Activated CD4-positive, alpha-beta T cell treated with anti-CD3 and anti-CD28 coated beads, Interleukin-2, amount 10 ng/mL, durations not matched to agents 7 days and 5 days (primary cell): ENCODE measurements around the gene RIC3. TPM values are rescaled to one million over a fixed set of nuclear protein-coding genes. Genes with fewer than 3 reads are reported as not detected.

Experiments
- CTCF ChIA-PET: fragments of 350-600 bp; sonication (Branson Sonifier 250); formaldehyde crosslinking; loops from one replicate; lab custom pipeline; 2021; ENCODE audit warnings: antibody characterized with exemption; lab: Charles Lee
- POLR2A ChIA-PET: fragments of 350-600 bp; sonication (Branson Sonifier 250); formaldehyde crosslinking; loops from one replicate; lab custom pipeline; 2021; ENCODE audit warnings: antibody characterized with exemption; lab: Charles Lee
- DNase-seq: peaks from one replicate; pipeline ENCODE4 v3.0.0-alpha.2; 2020
- H3K27ac Mint-ChIP-seq: one replicate; pipeline ENCODE4 v1.8.0; 2021; ENCODE audit warnings: mild to moderate bottlenecking, moderate library complexity, mixed read lengths
- H3K27me3 Mint-ChIP-seq: one replicate; pipeline ENCODE4 v1.8.0; 2021; ENCODE audit warnings: mixed read lengths
- H3K36me3 Mint-ChIP-seq: one replicate; pipeline ENCODE4 v1.8.0; 2021; ENCODE audit warnings: low read depth, mixed read lengths
- H3K4me1 Mint-ChIP-seq: one replicate; pipeline ENCODE4 v1.8.0; 2021; ENCODE audit warnings: mixed read lengths
- H3K4me3 Mint-ChIP-seq: one replicate; pipeline ENCODE4 v1.8.0; 2021; ENCODE audit warnings: mild to moderate bottlenecking, moderate library complexity, mixed read lengths
- H3K9me3 Mint-ChIP-seq: one replicate; pipeline ENCODE4 v1.8.0; 2021; ENCODE audit warnings: mixed read lengths
- total RNA-seq, 2 experiments: library from RNA; stranded (reverse); gene quantifications; one replicate each; pipeline ENCODE4 v1.2.3, GENCODE V29; 2021

RIC3 gene
- total RNA-seq, 2 experiments from 2014 or later: 16.9 to 20.1 TPM

GRCh38 chr11:8066036-8066910 is 102.6 kb downstream of the RIC3 start:
- H3K4me1 Mint-ChIP-seq: no peaks in the 10 kb centered on the region
- CTCF ChIA-PET: interaction anchor here (0.7 kb wide), 1 partner anchor 14 kb away, joined by 4 read pairs; no protein-coding TSS in a partner anchor
- no peak for DNase-seq
- no peak overlapping the region for H3K4me3 Mint-ChIP-seq
- POLR2A ChIA-PET: no interaction called here
- H3K36me3 Mint-ChIP-seq: no peaks in the 10 kb centered on the region
- H3K27me3 Mint-ChIP-seq: peaks cover 3% of the 10 kb centered on the region
- H3K27ac Mint-ChIP-seq: no peak overlapping the region
- H3K9me3 Mint-ChIP-seq: no peaks in the 10 kb centered on the region

DNA sequence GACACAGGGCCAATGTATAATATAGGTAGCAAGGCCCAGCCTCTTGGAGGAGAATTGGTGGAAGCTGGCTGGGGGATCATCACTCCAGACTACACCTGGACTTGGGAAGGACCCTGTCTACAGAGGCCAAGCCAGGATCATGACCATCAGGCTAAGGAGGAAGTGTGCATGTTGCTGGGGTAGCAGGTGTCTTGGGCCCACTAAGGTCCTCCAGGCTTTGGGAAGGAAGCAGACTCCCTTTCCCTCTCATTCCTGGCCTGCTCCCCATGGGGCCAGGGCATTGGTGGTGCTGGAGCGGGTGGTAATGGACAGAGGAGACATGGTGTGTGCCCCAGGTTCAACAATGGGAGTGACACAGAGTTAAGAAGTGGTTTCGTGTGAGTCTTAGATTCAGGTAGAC is 103.8 kb downstream of the RIC3 start:
- H3K9me3 Mint-ChIP-seq: no peaks in the 10 kb centered on the region
- peaks cover 3% of the 10 kb centered on the region for H3K27me3 Mint-ChIP-seq
- no peaks in the 10 kb centered on the region for H3K36me3 Mint-ChIP-seq
- ChIA-PET POLR2A (no interaction called here), CTCF (no interaction called here)
- DNase-seq: no peak
- no peak overlapping the region for H3K4me3 Mint-ChIP-seq
- H3K4me1 Mint-ChIP-seq: no peaks in the 10 kb centered on the region
- no peak overlapping the region for H3K27ac Mint-ChIP-seq

- ChIA-PET POLR2A (no interaction called here), CTCF (no interaction called here)
- H3K4me1 Mint-ChIP-seq: peaks cover 2% of the 10 kb centered on the region
- H3K36me3 Mint-ChIP-seq: no peaks in the 10 kb centered on the region
- DNase-seq: no peak
- H3K27ac Mint-ChIP-seq: no peak overlapping the region
- H3K9me3 Mint-ChIP-seq: no peaks in the 10 kb centered on the region
- H3K27me3 Mint-ChIP-seq: peaks cover 1% of the 10 kb centered on the region
- H3K4me3 Mint-ChIP-seq: no peak overlapping the region
These were observed 105.5 kb downstream of the RIC3 start for GRCh38 chr11:8063324-8063723.

DNA sequence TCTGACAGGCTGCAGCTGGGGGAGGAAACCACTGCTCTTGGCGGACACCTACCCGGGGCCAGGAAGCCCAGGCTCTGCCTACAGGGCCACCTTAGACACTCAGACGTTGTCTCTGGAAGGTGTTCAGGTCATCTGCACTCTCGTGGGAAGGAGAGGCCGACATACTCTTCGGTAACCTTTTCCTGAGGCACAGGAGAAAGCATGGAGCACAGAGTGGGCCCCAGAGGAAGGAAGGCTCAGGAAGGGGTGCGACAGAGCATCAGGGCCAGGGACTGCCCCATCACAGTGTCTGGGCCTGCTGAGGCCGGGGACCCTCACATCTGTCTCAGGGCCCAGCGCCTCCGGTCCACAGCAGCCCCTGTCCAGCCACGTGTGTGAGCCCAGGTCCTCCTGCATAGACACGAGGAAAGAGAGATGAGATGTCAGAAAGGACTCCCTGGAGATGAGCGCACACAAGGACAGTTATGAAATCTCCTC is 106.0 kb downstream of the RIC3 start:
- H3K4me1 Mint-ChIP-seq: peaks cover 2% of the 10 kb centered on the region
- ChIA-PET POLR2A (no interaction called here), CTCF (no interaction called here)
- no peaks in the 10 kb centered on the region for H3K27me3 Mint-ChIP-seq
- H3K27ac Mint-ChIP-seq: no peak overlapping the region
- no peak overlapping the region for H3K4me3 Mint-ChIP-seq
- no peaks in the 10 kb centered on the region for H3K36me3 Mint-ChIP-seq
- DNase-seq: no peak
- H3K9me3 Mint-ChIP-seq: no peaks in the 10 kb centered on the region

DNA sequence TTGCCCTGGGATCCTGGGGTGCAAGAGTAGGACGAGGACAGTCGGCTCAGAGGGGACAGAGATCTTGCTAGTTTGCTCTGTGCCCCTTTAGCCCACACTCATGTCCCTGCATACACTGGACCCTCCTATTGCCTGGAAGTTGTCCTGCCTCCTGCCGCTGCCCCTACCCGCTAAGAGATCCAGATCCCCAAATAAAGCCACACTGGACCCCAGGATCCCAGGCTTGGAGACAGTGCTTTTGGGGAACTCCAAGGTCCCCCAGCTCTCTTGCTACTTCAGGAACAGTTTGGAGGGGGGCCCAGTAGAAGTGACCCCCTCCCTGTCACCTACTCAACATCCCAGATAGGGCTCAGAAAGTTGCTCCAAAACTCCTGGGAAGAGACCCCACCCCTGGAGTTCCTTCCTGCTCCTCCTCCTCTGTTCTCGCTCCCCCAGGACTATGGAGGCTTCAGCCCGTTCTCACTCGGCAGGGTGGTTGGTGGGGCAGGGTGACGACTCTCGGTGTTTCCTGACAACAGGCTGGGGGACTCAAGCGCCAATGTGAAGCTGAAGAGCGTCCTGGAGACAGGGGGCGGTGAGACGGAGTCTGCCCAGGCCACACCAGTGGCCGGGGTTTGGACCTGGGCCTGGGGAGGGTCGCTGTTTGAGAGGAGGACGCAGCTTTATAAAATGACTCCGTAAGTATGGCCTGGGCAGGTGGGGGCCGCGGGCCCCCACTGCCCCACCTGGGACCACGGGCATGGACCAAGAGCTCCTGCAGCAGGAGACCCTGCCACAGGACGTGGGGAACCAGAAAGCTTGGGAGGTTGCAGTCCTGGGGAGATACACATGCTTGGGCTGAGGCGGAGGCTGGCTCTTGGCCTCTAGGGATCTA is 107.0 kb downstream of the RIC3 start:
- H3K9me3 Mint-ChIP-seq: no peaks in the 10 kb centered on the region
- H3K27me3 Mint-ChIP-seq: no peaks in the 10 kb centered on the region
- DNase-seq: no peak
- H3K27ac Mint-ChIP-seq: no peak overlapping the region
- CTCF ChIA-PET: no interaction called here
- H3K4me1 Mint-ChIP-seq: peaks cover 2% of the 10 kb centered on the region
- no peak overlapping the region for H3K4me3 Mint-ChIP-seq
- POLR2A ChIA-PET: no interaction called here
- H3K36me3 Mint-ChIP-seq: no peaks in the 10 kb centered on the region

DNA sequence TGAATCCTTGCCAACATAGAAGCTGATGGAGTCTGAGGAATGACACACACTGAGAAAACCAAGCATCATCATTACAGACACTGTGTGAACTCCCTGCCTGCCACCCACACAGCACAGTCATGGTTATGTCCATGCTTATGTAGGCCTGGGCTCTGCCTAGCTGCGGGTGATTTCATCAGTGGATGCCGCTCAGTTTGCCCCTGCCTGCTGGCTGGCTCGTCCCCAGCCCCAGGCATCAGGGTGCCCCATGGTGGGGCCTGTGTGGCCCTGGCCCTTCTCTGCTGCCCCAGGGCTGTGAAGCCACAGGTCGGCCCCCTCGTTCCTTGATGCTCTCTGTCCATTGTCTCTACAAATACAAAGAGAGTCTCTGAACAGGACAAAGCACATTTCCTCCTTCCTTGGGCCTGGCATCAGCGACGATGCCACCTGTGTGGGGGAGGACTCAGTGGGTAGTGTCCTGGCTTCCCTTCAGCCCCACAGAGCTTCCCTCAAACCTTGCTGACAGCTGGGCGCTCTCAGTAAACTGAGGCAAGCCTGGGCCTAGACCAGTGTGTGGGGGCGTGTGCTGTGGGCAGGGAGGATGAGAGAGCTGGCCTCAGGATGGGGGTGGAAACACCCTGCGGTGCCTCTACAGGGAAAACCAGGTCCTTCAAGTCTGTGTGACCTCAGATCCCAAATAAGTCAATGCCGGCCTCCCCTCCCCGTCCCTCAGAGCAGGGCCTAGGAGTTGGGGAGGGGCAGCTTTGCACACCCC is 107.8 kb downstream of the RIC3 start:
- no peak overlapping the region for H3K27ac Mint-ChIP-seq
- no peak for DNase-seq
- H3K9me3 Mint-ChIP-seq: no peaks in the 10 kb centered on the region
- no peaks in the 10 kb centered on the region for H3K36me3 Mint-ChIP-seq
- no peak overlapping the region for H3K4me3 Mint-ChIP-seq
- peaks cover 2% of the 10 kb centered on the region for H3K4me1 Mint-ChIP-seq
- ChIA-PET CTCF (no interaction called here), POLR2A (no interaction called here)
- no peaks in the 10 kb centered on the region for H3K27me3 Mint-ChIP-seq

GRCh38 chr11:8060146-8060719 is 108.6 kb downstream of the RIC3 start:
- Mint-ChIP-seq H3K27ac (no peak overlapping the region), H3K27me3 (no peaks in the 10 kb centered on the region), H3K9me3 (no peaks in the 10 kb centered on the region), H3K36me3 (no peaks in the 10 kb centered on the region), H3K4me1 (peaks cover 2% of the 10 kb centered on the region), H3K4me3 (no peak overlapping the region)
- ChIA-PET CTCF (interaction anchor here (1.4 kb wide), 1 partner anchor 9 kb away, joined by 5 read pairs; no protein-coding TSS in a partner anchor), POLR2A (no interaction called here)
- DNase-seq: no peak

GRCh38 chr11:8059571-8060011 is 109.2 kb downstream of the RIC3 start:
- Mint-ChIP-seq H3K27ac (no peak overlapping the region), H3K4me3 (no peak overlapping the region), H3K9me3 (no peaks in the 10 kb centered on the region), H3K4me1 (peaks cover 2% of the 10 kb centered on the region), H3K36me3 (no peaks in the 10 kb centered on the region), H3K27me3 (no peaks in the 10 kb centered on the region)
- no peak for DNase-seq
- ChIA-PET POLR2A (no interaction called here), CTCF (interaction anchor here (1.4 kb wide), 1 partner anchor 9 kb away, joined by 5 read pairs; no protein-coding TSS in a partner anchor)

DNA sequence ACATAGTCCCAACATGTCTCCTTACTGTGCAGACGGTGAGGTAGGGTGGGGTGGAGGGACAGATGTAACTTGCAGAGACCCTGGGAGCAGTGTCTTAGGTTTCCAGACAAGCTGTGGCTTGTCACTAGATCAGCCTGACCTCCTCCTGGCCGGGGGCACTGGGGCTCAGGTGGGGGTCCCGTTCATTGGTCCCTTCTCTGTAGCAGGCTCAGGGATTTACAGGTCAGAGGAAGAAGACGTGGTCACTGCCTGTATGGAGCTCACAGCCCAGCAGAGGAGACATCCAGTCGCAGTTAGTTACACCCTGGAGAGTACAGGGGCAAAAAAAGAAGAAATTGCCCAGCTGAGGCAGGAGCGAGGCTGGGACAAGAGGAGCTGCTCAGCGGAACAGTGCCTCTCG is 109.8 kb downstream of the RIC3 start:
- Mint-ChIP-seq H3K27ac (no peak overlapping the region), H3K9me3 (no peaks in the 10 kb centered on the region)
- CTCF ChIA-PET: interaction anchor here (1.4 kb wide), 1 partner anchor 8 kb away, joined by 5 read pairs; no protein-coding TSS in a partner anchor

GRCh38 chr11:8058216-8058615 is 110.6 kb downstream of the RIC3 start:
- Mint-ChIP-seq H3K4me1 (peaks cover 2% of the 10 kb centered on the region), H3K27ac (no peak overlapping the region), H3K9me3 (no peaks in the 10 kb centered on the region), H3K4me3 (no peak overlapping the region), H3K36me3 (no peaks in the 10 kb centered on the region), H3K27me3 (no peaks in the 10 kb centered on the region)
- CTCF ChIA-PET: no interaction called here
- no peak for DNase-seq
- POLR2A ChIA-PET: no interaction called here

More for the DNA sequence above, 109.8 kb downstream of the RIC3 start:
- no peak for DNase-seq
- no peak overlapping the region for H3K4me3 Mint-ChIP-seq
- POLR2A ChIA-PET: no interaction called here
- peaks cover 2% of the 10 kb centered on the region for H3K4me1 Mint-ChIP-seq
- no peaks in the 10 kb centered on the region for H3K36me3 Mint-ChIP-seq
- H3K27me3 Mint-ChIP-seq: no peaks in the 10 kb centered on the region

- Mint-ChIP-seq H3K4me1 (peaks cover 2% of the 10 kb centered on the region), H3K36me3 (no peaks in the 10 kb centered on the region), H3K27me3 (peaks cover 1% of the 10 kb centered on the region), H3K4me3 (no peak overlapping the region), H3K27ac (no peak overlapping the region), H3K9me3 (no peaks in the 10 kb centered on the region)
- DNase-seq: no peak
- CTCF ChIA-PET: interaction anchor here (0.7 to 1.2 kb wide), 3 partner anchors 12 to 50 kb away, joined by 3 read pairs; no protein-coding TSS in a partner anchor
- POLR2A ChIA-PET: interaction anchor here (0.6 kb wide), 1 partner anchor 575 kb away, joined by 11 read pairs; no protein-coding TSS in a partner anchor
These were observed 111.9 kb downstream of the RIC3 start for GRCh38 chr11:8056810-8057463.
